Astrocyte (in vitro differentiated cells and primary cell): ENCODE data around the gene PIGX. TPM values are rescaled to one million over a fixed set of nuclear protein-coding genes. Genes with fewer than 3 reads are reported as not detected.

Source experiments
- DNase-seq: peaks from one replicate; pipeline ENCODE4 v3.0.0-alpha.2; 2010; ENCODE audit warnings: low read depth
- FAIRE-seq: peaks from 2 replicates; lab custom pipeline; 2011; peaks lifted over from hg19 to GRCh38; lab: Jason Lieb, UNC
- H2AFZ ChIP-seq: 2 replicates; pipeline ENCODE4 v1.6.0; 2012; ENCODE audit warnings: low read depth, low read length, inconsistent platforms
- H3K27ac ChIP-seq: 2 replicates; pipeline ENCODE4 v1.5.1; 2011; ENCODE audit warnings: low read depth, low read length, inconsistent platforms
- H3K27me3 ChIP-seq: 2 replicates; pipeline ENCODE4 v1.6.0; 2011; ENCODE audit warnings: low read length, inconsistent platforms; ENCODE audit not compliant: insufficient read depth
- H3K36me3 ChIP-seq: 2 replicates; pipeline ENCODE4 v1.5.1; 2011; ENCODE audit warnings: low read length, inconsistent platforms; ENCODE audit not compliant: insufficient read depth
- H3K4me1 ChIP-seq: 2 replicates; pipeline ENCODE4 v1.5.1; 2011; ENCODE audit warnings: low read length, inconsistent platforms; ENCODE audit not compliant: insufficient read depth
- H3K4me2 ChIP-seq: 2 replicates; pipeline ENCODE4 v1.6.0; 2012; ENCODE audit warnings: low read length, inconsistent platforms
- H3K4me3 ChIP-seq: 2 replicates; pipeline ENCODE4 v1.5.1; 2011; ENCODE audit warnings: low read depth, mild to moderate bottlenecking, low read length, inconsistent platforms; ENCODE audit not compliant: insufficient read depth
- H3K79me2 ChIP-seq: 2 replicates; pipeline ENCODE4 v1.6.0; 2012; ENCODE audit warnings: mild to moderate bottlenecking, low read length, inconsistent platforms; ENCODE audit not compliant: insufficient read depth
- H3K9ac ChIP-seq: 2 replicates; pipeline ENCODE4 v1.6.0; 2012; ENCODE audit warnings: mild to moderate bottlenecking, low read length, inconsistent platforms
- H3K9me3 ChIP-seq: 2 replicates; pipeline ENCODE4 v1.5.1; 2012; ENCODE audit warnings: low read depth, mild to moderate bottlenecking, low read length, inconsistent platforms; ENCODE audit not compliant: insufficient read depth
- H4K20me1 ChIP-seq: 2 replicates; pipeline ENCODE4 v1.6.0; 2012; ENCODE audit warnings: low read length, inconsistent platforms; ENCODE audit not compliant: insufficient read depth
- H3K27ac Mint-ChIP-seq: one replicate; pipeline ENCODE4 v1.8.0; 2021; ENCODE audit warnings: mild to moderate bottlenecking, mixed read lengths; ENCODE audit not compliant: unreplicated experiment
- H3K27me3 Mint-ChIP-seq: one replicate; pipeline ENCODE4 v1.8.0; 2021; ENCODE audit warnings: low read depth, mixed read lengths; ENCODE audit not compliant: unreplicated experiment
- H3K36me3 Mint-ChIP-seq: one replicate; pipeline ENCODE4 v1.8.0; 2021; ENCODE audit warnings: low read depth, mixed read lengths; ENCODE audit not compliant: unreplicated experiment
- H3K4me1 Mint-ChIP-seq: one replicate; pipeline ENCODE4 v1.8.0; 2021; ENCODE audit warnings: low read depth, mixed read lengths; ENCODE audit not compliant: unreplicated experiment
- H3K4me3 Mint-ChIP-seq: one replicate; pipeline ENCODE4 v1.8.0; 2021; ENCODE audit warnings: mild to moderate bottlenecking, moderate library complexity, mixed read lengths; ENCODE audit not compliant: unreplicated experiment
- H3K9me3 Mint-ChIP-seq: one replicate; pipeline ENCODE4 v1.8.0; 2021; ENCODE audit warnings: mild to moderate bottlenecking, mixed read lengths; ENCODE audit not compliant: unreplicated experiment
- CTCF ChIP-seq: IDR thresholded peaks from 2 replicates; pipeline ENCODE4 v1.5.1; 2011; ENCODE audit warnings: low read depth, mild to moderate bottlenecking, inconsistent platforms, low read length, moderate library complexity; ENCODE audit not compliant: insufficient read depth
- EZH2 ChIP-seq: IDR thresholded peaks from 2 replicates; pipeline ENCODE4 v1.6.1; 2012; ENCODE audit warnings: mild to moderate bottlenecking, low read length, inconsistent platforms; ENCODE audit not compliant: insufficient read depth
- total RNA-seq: library from RNA; stranded (reverse); gene quantifications from 2 replicates; pipeline ENCODE4 v1.2.1, GENCODE V29; 2021

Gene PIGX
- total RNA-seq, 1 donor from 2014 or later, result 13.9 TPM

DNA sequence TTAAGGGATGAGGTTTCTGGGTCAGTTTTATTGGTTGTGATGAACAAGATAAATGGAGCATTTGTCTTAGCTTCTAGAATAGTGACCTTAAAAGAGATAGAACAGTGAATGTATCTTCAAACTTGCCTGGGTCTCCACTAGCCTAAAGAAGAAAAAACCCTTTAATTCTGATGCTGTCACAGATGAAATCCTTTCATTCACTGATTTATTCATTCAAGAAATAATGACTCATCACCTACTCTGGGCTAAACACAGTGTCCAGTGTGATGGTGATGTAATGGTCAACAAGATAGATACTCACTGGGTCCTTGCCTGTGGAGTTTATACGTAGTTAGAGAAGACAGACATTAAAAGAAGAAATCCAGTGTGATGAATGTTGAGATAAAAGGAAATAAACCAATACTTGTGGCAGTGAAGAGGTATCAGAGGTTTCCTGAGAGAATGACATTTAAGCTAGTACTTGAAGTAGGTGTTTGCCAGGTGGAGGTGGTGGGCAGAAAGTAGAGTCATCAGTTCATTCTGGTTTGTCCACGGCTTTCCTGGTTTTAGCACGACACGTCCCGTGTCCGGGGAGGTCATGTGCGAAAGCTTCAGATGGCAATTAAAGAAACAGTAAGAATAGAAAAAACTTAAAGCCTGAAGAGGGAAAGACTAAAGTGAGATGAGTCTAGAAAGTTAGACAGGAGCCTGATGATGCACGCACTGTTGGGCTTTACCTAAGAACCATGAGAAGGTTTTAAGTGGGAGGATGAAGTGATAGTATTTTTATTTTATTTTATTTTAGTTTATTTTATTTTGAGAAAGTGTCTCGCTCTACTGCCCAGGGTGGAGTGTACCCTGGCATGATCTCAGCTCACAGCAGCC, 45.9 kb downstream of the PIGX start:
- Mint-ChIP-seq H3K27me3 (no peaks in the 10 kb centered on the region), H3K4me1 (peaks cover 23% of the 10 kb centered on the region), H3K36me3 (peaks cover 18% of the 10 kb centered on the region), H3K9me3 (peaks cover 14% of the 10 kb centered on the region), H3K27ac (peak overlapping the region; percentile 90), H3K4me3 (no peak overlapping the region)
- Histone ChIP-seq H3K79me2 (peaks cover 82% of the 10 kb centered on the region), H2AFZ (no peak overlapping the region), H3K4me1 (no peaks in the 10 kb centered on the region), H3K36me3 (peaks cover 4% of the 10 kb centered on the region), H3K27me3 (no peaks in the 10 kb centered on the region), H4K20me1 (peaks cover 67% of the 10 kb centered on the region), H3K27ac (peak overlapping the region; percentile 58), H3K4me3 (no peak overlapping the region), H3K9ac (no peak overlapping the region), H3K9me3 (peaks cover 5% of the 10 kb centered on the region), H3K4me2 (no peak overlapping the region)
- TF ChIP-seq CTCF, result no peak
- no peak for TF ChIP-seq EZH2
- FAIRE-seq (peak; percentile 50), DNase-seq (peak; percentile 81)

GRCh38 chr3:196763179-196763578, 51.0 kb downstream of the PIGX start:
- Mint-ChIP-seq H3K36me3 (peaks cover 7% of the 10 kb centered on the region), H3K4me1 (peaks cover 2% of the 10 kb centered on the region), H3K27me3 (no peaks in the 10 kb centered on the region), H3K4me3 (no peak overlapping the region), H3K27ac (no peak overlapping the region), H3K9me3 (peaks cover 2% of the 10 kb centered on the region)
- DNase-seq (no peak), FAIRE-seq (no peak)
- H3K4me2 ChIP-seq, result no peak overlapping the region
- no peaks in the 10 kb centered on the region for H3K36me3 ChIP-seq
- no peaks in the 10 kb centered on the region for H3K4me1 ChIP-seq
- H3K79me2 ChIP-seq, result peaks cover 70% of the 10 kb centered on the region
- H2AFZ ChIP-seq, result no peak overlapping the region
- H3K9ac ChIP-seq, result no peak overlapping the region
- H3K9me3 ChIP-seq, result no peaks in the 10 kb centered on the region
- H3K4me3 ChIP-seq, result no peak overlapping the region
- TF ChIP-seq EZH2, result no peak
- no peak for TF ChIP-seq CTCF
- H4K20me1 ChIP-seq, result peaks cover 51% of the 10 kb centered on the region
- no peak overlapping the region for H3K27ac ChIP-seq
- H3K27me3 ChIP-seq, result no peaks in the 10 kb centered on the region

DNA sequence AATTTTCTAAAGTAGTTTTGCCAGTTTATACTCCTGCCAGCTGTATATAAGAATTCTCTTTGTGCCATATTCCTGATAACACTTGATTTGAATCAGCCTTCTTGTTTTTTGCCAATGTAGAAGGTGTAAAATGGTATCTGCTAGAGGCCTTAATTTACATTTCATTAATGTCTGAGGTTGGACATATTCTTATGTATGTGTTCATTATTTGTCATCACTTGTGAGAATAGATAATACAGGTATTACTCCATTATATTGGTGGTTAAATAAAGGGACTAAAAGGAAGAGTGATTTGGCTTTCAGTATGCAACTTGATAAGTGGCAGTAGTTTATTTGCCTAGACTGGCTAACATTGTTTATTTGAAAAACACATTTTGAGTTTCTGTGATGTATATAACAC, 53.3 kb downstream of the PIGX start:
- H3K9me3 Mint-ChIP-seq, result peaks cover 2% of the 10 kb centered on the region
- no peak overlapping the region for H3K27ac ChIP-seq
- no peak for DNase-seq
- H3K4me1 Mint-ChIP-seq, result no peaks in the 10 kb centered on the region
- H3K36me3 Mint-ChIP-seq, result peaks cover 7% of the 10 kb centered on the region
- H3K27me3 ChIP-seq, result no peaks in the 10 kb centered on the region
- no peaks in the 10 kb centered on the region for H3K4me1 ChIP-seq
- H2AFZ ChIP-seq, result no peak overlapping the region
- no peak overlapping the region for H3K9ac ChIP-seq
- H3K4me3 Mint-ChIP-seq, result no peak overlapping the region
- no peaks in the 10 kb centered on the region for H3K36me3 ChIP-seq
- H3K4me3 ChIP-seq, result no peak overlapping the region
- H4K20me1 ChIP-seq, result peaks cover 38% of the 10 kb centered on the region
- no peaks in the 10 kb centered on the region for H3K9me3 ChIP-seq
- H3K27me3 Mint-ChIP-seq, result no peaks in the 10 kb centered on the region
- H3K27ac Mint-ChIP-seq, result no peak overlapping the region
- H3K4me2 ChIP-seq, result no peak overlapping the region
- no peak for FAIRE-seq
- H3K79me2 ChIP-seq, result peaks cover 70% of the 10 kb centered on the region
- no peak for TF ChIP-seq CTCF
